Activated CD4-positive, alpha-beta T cell treated with anti-CD3 and anti-CD28 coated beads, Interleukin-2, amount 10 ng/mL, durations not matched to agents 7 days and 5 days (primary cell): Measurements from ENCODE around the gene ROBO4. TPM values are rescaled to one million over a fixed set of nuclear protein-coding genes. Genes with fewer than 3 reads are reported as not detected.

Experiments
- CTCF ChIA-PET: fragments of 350-600 bp; sonication (Branson Sonifier 250); formaldehyde crosslinking; loops from one replicate; lab custom pipeline; 2021; ENCODE audit warnings: antibody characterized with exemption; lab: Charles Lee
- POLR2A ChIA-PET: fragments of 350-600 bp; sonication (Branson Sonifier 250); formaldehyde crosslinking; loops from one replicate; lab custom pipeline; 2021; ENCODE audit warnings: antibody characterized with exemption; lab: Charles Lee
- DNase-seq: peaks from one replicate; pipeline ENCODE4 v3.0.0-alpha.2; 2020
- H3K27ac Mint-ChIP-seq: one replicate; pipeline ENCODE4 v1.8.0; 2021; ENCODE audit warnings: mild to moderate bottlenecking, moderate library complexity, mixed read lengths
- H3K27me3 Mint-ChIP-seq: one replicate; pipeline ENCODE4 v1.8.0; 2021; ENCODE audit warnings: mixed read lengths
- H3K36me3 Mint-ChIP-seq: one replicate; pipeline ENCODE4 v1.8.0; 2021; ENCODE audit warnings: low read depth, mixed read lengths
- H3K4me1 Mint-ChIP-seq: one replicate; pipeline ENCODE4 v1.8.0; 2021; ENCODE audit warnings: mixed read lengths
- H3K4me3 Mint-ChIP-seq: one replicate; pipeline ENCODE4 v1.8.0; 2021; ENCODE audit warnings: mild to moderate bottlenecking, moderate library complexity, mixed read lengths
- H3K9me3 Mint-ChIP-seq: one replicate; pipeline ENCODE4 v1.8.0; 2021; ENCODE audit warnings: mixed read lengths
- total RNA-seq, 2 experiments: library from RNA; stranded (reverse); gene quantifications; one replicate each; pipeline ENCODE4 v1.2.3, GENCODE V29; 2021

Gene ROBO4
- total RNA-seq, 2 experiments from 2014 or later, result not detected

DNA sequence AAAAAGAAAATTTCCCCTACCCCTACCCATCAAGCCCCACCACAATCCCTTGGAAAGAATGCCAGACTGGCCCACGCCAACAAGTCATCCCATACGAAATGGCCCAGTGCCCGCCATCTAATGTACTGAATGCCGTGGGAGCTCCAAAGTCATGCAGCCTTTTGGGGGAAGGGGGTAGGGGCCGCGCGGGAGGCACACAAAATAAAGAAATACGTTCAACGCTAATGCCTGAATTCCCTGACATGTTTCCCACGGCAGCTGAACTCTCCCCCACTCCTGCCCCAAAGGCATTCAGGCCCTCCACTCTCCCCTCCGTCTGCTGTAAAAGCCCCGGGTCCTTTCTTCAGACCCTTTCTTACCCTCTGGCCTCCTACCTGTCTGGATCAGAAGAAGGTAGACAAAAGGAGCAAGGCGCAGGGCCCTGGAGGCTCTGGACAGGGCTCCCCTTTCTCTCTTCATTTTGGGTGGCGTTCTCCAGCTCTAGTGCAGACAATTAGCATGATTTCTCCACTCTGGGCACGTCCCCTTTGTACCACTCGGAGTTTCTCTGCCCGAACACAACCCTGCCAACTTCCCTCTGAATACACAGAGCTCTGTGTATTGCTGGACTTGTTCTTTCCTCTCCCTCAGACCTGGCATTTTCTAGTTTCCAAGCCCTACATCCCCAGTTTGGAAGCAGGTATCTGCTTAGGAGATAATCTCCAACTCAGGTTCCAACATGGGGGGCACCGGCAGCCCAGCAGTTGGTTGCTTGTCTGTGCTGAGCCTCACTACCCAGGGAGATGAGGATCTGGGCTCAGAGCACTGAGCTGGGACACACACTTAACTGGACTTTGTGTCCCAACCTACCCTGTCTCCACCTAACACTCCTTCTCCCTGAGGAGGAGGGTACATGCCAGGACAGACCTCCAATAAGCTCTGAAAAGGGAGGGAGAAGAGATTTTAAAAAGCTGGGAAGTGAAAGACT lies 38.2 kb upstream of the ROBO4 start, which contains the start of gene HEPACAM:
HEPACAM (minus strand) TSS at position 500 of the 967 bp plus-strand sequence; CDS start at position 459, 41 bp downstream.
- ChIA-PET CTCF (interaction anchor here (1.8 to 2.4 kb wide), 2 partner anchors 8 to 18 kb away, joined by 4 to 6 read pairs; partner anchors contain the start of gene CCDC15), POLR2A (interaction anchor here (0.6 kb wide), 1 partner anchor 858 kb away, joined by 6 read pairs; no protein-coding TSS in a partner anchor)
- no peaks in the 10 kb centered on the region for H3K9me3 Mint-ChIP-seq
- DNase-seq, result no peak
- H3K27ac Mint-ChIP-seq, result no peak within 1 kb of the TSS
- peaks cover 12% of the 10 kb centered on the region for H3K27me3 Mint-ChIP-seq
- H3K4me1 Mint-ChIP-seq, result peaks cover 5% of the 10 kb centered on the region
- no peak within 1 kb of the TSS for H3K4me3 Mint-ChIP-seq
- H3K36me3 Mint-ChIP-seq, result no peaks in the 10 kb centered on the region

- POLR2A ChIA-PET, result no interaction called here
Measured at GRCh38 chr11:124934862-124935547, 37.3 kb upstream of the ROBO4 start.

GRCh38 chr11:124930799-124931198 lies 33.1 kb upstream of the ROBO4 start:
- POLR2A ChIA-PET, result no interaction called here
- H3K27ac Mint-ChIP-seq, result peak overlapping the region; percentile 81
- peak overlapping the region; percentile 9 for H3K4me3 Mint-ChIP-seq
- peaks cover 12% of the 10 kb centered on the region for H3K4me1 Mint-ChIP-seq
- CTCF ChIA-PET, result no interaction called here
- no peaks in the 10 kb centered on the region for H3K27me3 Mint-ChIP-seq
- no peaks in the 10 kb centered on the region for H3K9me3 Mint-ChIP-seq
- H3K36me3 Mint-ChIP-seq, result peaks cover 3% of the 10 kb centered on the region
- no peak for DNase-seq

More at GRCh38 chr11:124934862-124935547, 37.3 kb upstream of the ROBO4 start:
- Mint-ChIP-seq H3K4me1 (peaks cover 12% of the 10 kb centered on the region), H3K27ac (no peak overlapping the region), H3K36me3 (peaks cover 3% of the 10 kb centered on the region), H3K4me3 (no peak overlapping the region), H3K9me3 (no peaks in the 10 kb centered on the region), H3K27me3 (peaks cover 12% of the 10 kb centered on the region)
- no peak for DNase-seq
- CTCF ChIA-PET, result interaction anchor here (1.2 to 2.4 kb wide), 3 partner anchors 9 to 59 kb away, joined by 3 to 6 read pairs (median 4); partner anchors contain the start of gene CCDC15

DNA sequence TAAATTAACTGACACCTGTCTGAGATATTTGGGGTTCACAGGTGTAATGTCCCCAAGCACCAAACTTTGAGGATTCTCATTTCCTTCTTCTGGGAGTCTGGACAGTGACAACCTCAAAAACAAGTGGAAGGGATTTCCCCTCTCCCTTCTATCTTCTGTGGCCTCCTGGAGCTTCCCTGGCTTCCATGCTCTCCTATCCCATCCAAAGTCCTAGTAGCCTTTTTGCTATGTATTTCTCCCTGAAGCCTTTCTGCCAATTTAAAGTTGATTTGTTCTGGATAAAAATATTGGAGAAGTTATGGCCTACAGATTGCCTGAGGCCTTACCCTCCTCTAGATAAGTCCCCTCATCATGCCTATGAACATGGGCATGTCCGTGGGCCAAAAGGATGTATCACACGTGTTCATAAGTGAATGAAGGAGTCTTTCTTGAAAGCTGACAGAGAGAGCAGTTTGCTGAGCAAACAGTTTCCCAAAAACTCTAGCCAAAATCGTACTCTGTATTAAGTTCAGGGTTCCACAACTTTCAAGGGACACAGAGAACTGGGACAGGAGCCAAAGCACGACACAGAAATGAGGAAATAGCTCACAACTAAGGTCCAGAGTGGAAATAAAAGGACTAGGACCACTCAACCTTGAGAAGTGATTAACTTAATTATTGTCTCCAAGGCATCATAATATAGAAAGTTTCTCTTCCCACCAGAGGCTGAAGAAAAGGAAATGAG lies 31.4 kb upstream of the ROBO4 start:
- no peak for DNase-seq
- Mint-ChIP-seq H3K9me3 (no peaks in the 10 kb centered on the region), H3K27me3 (no peaks in the 10 kb centered on the region), H3K4me1 (peaks cover 13% of the 10 kb centered on the region), H3K36me3 (peaks cover 3% of the 10 kb centered on the region), H3K27ac (no peak overlapping the region), H3K4me3 (no peak overlapping the region)
- ChIA-PET POLR2A (no interaction called here), CTCF (interaction anchor here (0.5 kb wide), 1 partner anchor 194 kb away, joined by 3 read pairs; no protein-coding TSS in a partner anchor)

DNA sequence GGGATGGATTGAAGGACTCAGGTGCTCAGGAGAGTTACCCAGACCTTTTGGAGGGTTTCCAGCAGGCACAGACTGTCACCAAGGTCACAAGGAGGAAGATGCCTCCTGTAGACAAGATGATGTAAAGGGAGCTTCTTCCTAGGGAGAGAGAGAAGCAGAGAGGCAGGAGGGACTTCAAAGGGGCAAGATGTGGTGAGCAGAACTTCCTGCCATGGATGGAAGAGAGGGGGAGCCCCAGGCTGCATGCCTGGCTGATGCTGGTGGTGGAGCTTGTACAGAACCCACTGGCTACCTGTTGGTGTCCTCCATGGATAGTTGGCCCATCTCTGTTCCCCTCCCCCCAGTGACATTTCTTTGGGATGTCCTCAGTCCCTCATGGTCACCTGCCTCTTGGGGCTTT lies 25.6 kb upstream of the ROBO4 start:
- H3K27me3 Mint-ChIP-seq, result peaks cover 4% of the 10 kb centered on the region
- peak; percentile 35 for DNase-seq
- POLR2A ChIA-PET, result no interaction called here
- H3K36me3 Mint-ChIP-seq, result no peaks in the 10 kb centered on the region
- peaks cover 25% of the 10 kb centered on the region for H3K4me1 Mint-ChIP-seq
- H3K9me3 Mint-ChIP-seq, result no peaks in the 10 kb centered on the region
- CTCF ChIA-PET, result no interaction called here
- no peak overlapping the region for H3K4me3 Mint-ChIP-seq
- no peak overlapping the region for H3K27ac Mint-ChIP-seq

GRCh38 chr11:124922831-124923230 lies 25.2 kb upstream of the ROBO4 start:
- no peak overlapping the region for H3K4me3 Mint-ChIP-seq
- POLR2A ChIA-PET, result no interaction called here

DNA sequence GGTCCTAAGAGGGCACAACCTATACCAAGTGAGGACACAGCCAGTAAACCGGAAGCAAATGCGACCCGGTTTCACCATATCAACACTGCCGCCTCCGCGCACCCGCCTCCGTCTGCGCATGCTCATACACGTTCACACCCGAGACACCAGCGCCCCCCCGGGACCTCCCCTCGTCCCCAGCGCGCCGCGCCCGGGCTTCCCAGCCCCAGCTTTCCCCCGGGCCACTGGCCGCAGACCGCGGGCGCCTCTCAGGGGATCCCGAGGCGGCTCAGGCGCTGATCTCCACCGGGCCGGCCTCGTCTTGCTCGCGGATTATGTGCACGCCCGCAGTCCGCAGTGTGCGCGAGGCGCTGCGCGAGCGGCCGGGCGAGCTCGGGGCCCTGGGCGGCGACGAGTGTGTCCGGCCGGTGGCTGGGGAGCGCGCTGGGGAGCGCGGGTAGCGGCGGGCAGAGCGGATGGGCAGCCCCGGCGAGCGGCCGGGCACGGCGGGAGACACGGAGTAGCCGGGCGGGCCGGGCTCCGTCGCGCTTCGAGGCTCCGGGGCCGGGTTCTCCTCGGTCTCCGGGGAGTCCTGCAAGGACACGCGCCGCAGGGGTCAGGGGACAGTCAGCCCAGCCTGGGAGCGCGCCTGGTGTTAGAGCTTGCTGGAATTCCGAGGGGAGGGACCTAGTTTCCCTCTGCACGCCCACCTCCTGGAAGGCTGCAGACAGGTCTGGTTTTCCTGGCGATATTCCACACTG lies 23.4 kb upstream of the ROBO4 start:
- no peaks in the 10 kb centered on the region for H3K9me3 Mint-ChIP-seq
- peak; percentile 78 for DNase-seq
- H3K27me3 Mint-ChIP-seq, result peaks cover 4% of the 10 kb centered on the region
- peak overlapping the region; percentile 65 for H3K27ac Mint-ChIP-seq
- ChIA-PET CTCF (interaction anchor here (1.2 to 1.6 kb wide), 4 partner anchors 9 to 219 kb away, joined by 3 to 4 read pairs (median 4); partner anchors contain the start of gene CCDC15), POLR2A (no interaction called here)
- H3K4me3 Mint-ChIP-seq, result peak overlapping the region; percentile 39
- peaks cover 26% of the 10 kb centered on the region for H3K4me1 Mint-ChIP-seq
- H3K36me3 Mint-ChIP-seq, result no peaks in the 10 kb centered on the region

More at GRCh38 chr11:124922831-124923230, 25.2 kb upstream of the ROBO4 start:
- H3K27me3 Mint-ChIP-seq, result peaks cover 4% of the 10 kb centered on the region
- H3K36me3 Mint-ChIP-seq, result no peaks in the 10 kb centered on the region
- H3K9me3 Mint-ChIP-seq, result no peaks in the 10 kb centered on the region
- peaks cover 25% of the 10 kb centered on the region for H3K4me1 Mint-ChIP-seq
- DNase-seq, result no peak
- CTCF ChIA-PET, result no interaction called here
- H3K27ac Mint-ChIP-seq, result no peak overlapping the region

- POLR2A ChIA-PET, result interaction anchor here (0.5 kb wide), 1 partner anchor 227 kb away, joined by 3 read pairs; no protein-coding TSS in a partner anchor
- no peaks in the 10 kb centered on the region for H3K36me3 Mint-ChIP-seq
- H3K9me3 Mint-ChIP-seq, result no peaks in the 10 kb centered on the region
- peaks cover 4% of the 10 kb centered on the region for H3K27me3 Mint-ChIP-seq
- DNase-seq, result no peak
- peaks cover 28% of the 10 kb centered on the region for H3K4me1 Mint-ChIP-seq
- no peak overlapping the region for H3K4me3 Mint-ChIP-seq
- CTCF ChIA-PET, result interaction anchor here (1.2 to 1.6 kb wide), 5 partner anchors 9 to 219 kb away, joined by 3 to 4 read pairs (median 4); partner anchors contain the start of gene CCDC15
- peak overlapping the region; percentile 65 for H3K27ac Mint-ChIP-seq
Measured at GRCh38 chr11:124920356-124920755, 22.7 kb upstream of the ROBO4 start.

DNA sequence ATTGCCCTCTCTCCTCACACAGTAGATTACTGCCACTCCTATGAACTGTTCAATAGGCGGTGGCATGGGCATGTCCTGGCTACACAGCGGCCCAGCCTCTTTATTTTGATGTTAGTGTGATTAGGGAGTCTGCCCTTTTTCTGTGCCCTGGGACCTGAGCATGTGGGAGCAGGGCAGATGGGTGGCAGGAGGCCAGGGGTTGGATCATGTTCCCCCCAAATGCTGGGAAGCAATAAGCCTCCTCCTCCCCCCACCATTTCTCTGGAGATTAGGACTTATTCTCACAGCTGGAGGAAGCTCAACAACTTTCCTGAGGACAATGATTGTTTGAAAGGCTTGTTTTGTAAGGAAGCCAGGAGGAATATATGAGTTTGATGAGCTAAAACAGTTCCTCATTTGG lies 22.2 kb upstream of the ROBO4 start:
- H3K36me3 Mint-ChIP-seq, result no peaks in the 10 kb centered on the region
- no peak for DNase-seq
- H3K4me1 Mint-ChIP-seq, result peaks cover 28% of the 10 kb centered on the region
- H3K27ac Mint-ChIP-seq, result no peak overlapping the region
- POLR2A ChIA-PET, result interaction anchor here (0.5 kb wide), 1 partner anchor 227 kb away, joined by 3 read pairs; no protein-coding TSS in a partner anchor
- H3K9me3 Mint-ChIP-seq, result no peaks in the 10 kb centered on the region
- H3K4me3 Mint-ChIP-seq, result no peak overlapping the region
- CTCF ChIA-PET, result interaction anchor here (1.2 to 1.6 kb wide), 5 partner anchors 8 to 220 kb away, joined by 3 to 4 read pairs (median 4); partner anchors contain the start of gene CCDC15
- H3K27me3 Mint-ChIP-seq, result peaks cover 8% of the 10 kb centered on the region

GRCh38 chr11:124918950-124919349 lies 21.3 kb upstream of the ROBO4 start, which contains the start of gene HEPN1:
Gene HEPN1 (plus strand): TSS chr11:124919250.
- Mint-ChIP-seq H3K27ac (no peak within 1 kb of the TSS), H3K27me3 (peaks cover 9% of the 10 kb centered on the region), H3K4me1 (peaks cover 25% of the 10 kb centered on the region), H3K9me3 (no peaks in the 10 kb centered on the region), H3K4me3 (no peak within 1 kb of the TSS), H3K36me3 (no peaks in the 10 kb centered on the region)
- no peak for DNase-seq
- POLR2A ChIA-PET, result no interaction called here
- CTCF ChIA-PET, result no interaction called here

GRCh38 chr11:124917115-124917637 lies 19.5 kb upstream of the ROBO4 start:
- DNase-seq, result no peak
- Mint-ChIP-seq H3K9me3 (peaks cover 6% of the 10 kb centered on the region), H3K4me1 (peaks cover 9% of the 10 kb centered on the region), H3K36me3 (no peaks in the 10 kb centered on the region), H3K27ac (no peak overlapping the region), H3K27me3 (peaks cover 9% of the 10 kb centered on the region), H3K4me3 (no peak overlapping the region)
- POLR2A ChIA-PET, result interaction anchor here (0.7 kb wide), 1 partner anchor 1477 kb away, joined by 4 read pairs; no protein-coding TSS in a partner anchor
- CTCF ChIA-PET, result interaction anchor here (1.1 kb wide), 1 partner anchor 17 kb away, joined by 3 read pairs; no protein-coding TSS in a partner anchor
